Measurements from ENCODE around the gene ARL2.

GRCh38 chr11:65069217-65069616 lies 55.3 kb downstream of the ARL2 start:
- TF ChIP-seq CTCF (IDR thresholded peaks at IDR 0.05) (no peak), ZNF138 (CRISPR knock-in tag; conservative IDR thresholded peaks at IDR 0.05) (no peak), GABPB1 (CRISPR knock-in tag; IDR thresholded peaks at IDR 0.05) (no peak), ZNF512 (CRISPR knock-in tag; IDR thresholded peaks at IDR 0.05; ENCODE audit: borderline replicate concordance) (no peak), E2F4 (CRISPR knock-in tag; IDR thresholded peaks at IDR 0.05; ENCODE audit: borderline replicate concordance, low read depth) (no peak), IRF2 (CRISPR knock-in tag; IDR thresholded peaks at IDR 0.05; ENCODE audit: borderline replicate concordance, low read depth) (no peak), ZNF281 (CRISPR knock-in tag; IDR thresholded peaks at IDR 0.05) (no peak), MAX (CRISPR knock-in tag; IDR thresholded peaks at IDR 0.05) (no peak), ZNF416 (CRISPR knock-in tag; IDR thresholded peaks at IDR 0.05) (no peak), JUN (CRISPR knock-in tag; IDR thresholded peaks at IDR 0.05) (no peak), ARID4B (CRISPR knock-in tag; IDR thresholded peaks at IDR 0.05; ENCODE audit: borderline replicate concordance) (no peak)

Data from WTC11 (cell line).